Measurements from ENCODE around the gene PSEN1.

PSEN1 gene

GRCh38 chr14:73209953-73210352 lies 73.6 kb downstream of the PSEN1 start:
- H3K27me3 ChIP-seq (ENCODE audit: control insufficient read depth, insufficient read depth, low read length) = no peaks in the 10 kb centered on the region
- no peaks in the 10 kb centered on the region; the same call in 1 of the 2 replicates for H3K9me3 ChIP-seq (ENCODE audit: control insufficient read depth, insufficient read depth, low read length)
- H3K4me3 ChIP-seq (ENCODE audit: low read length) = no peak overlapping the region
- H3K27ac ChIP-seq (ENCODE audit: low read length) = no peak overlapping the region
- no peaks in the 10 kb centered on the region for H3K4me1 ChIP-seq (ENCODE audit: control insufficient read depth, insufficient read depth, low read length)
- WGBS (ENCODE audit: insufficient coverage, insufficient read length) = no CpG with 5 or more reads among the region's 2 CpGs
- H3K36me3 ChIP-seq (ENCODE audit: control insufficient read depth, insufficient read depth, low read length) = peaks cover 14% of the 10 kb centered on the region
- DNase-seq (ENCODE audit: low read depth, low spot score) = no peak

- H3K36me3 ChIP-seq (ENCODE audit: control insufficient read depth, insufficient read depth, low read length) = peaks cover 14% of the 10 kb centered on the region
- no peaks in the 10 kb centered on the region for H3K4me1 ChIP-seq (ENCODE audit: control insufficient read depth, insufficient read depth, low read length)
- no peak overlapping the region for H3K27ac ChIP-seq (ENCODE audit: low read length)
- no peaks in the 10 kb centered on the region; the same call in 1 of the 2 replicates for H3K9me3 ChIP-seq (ENCODE audit: control insufficient read depth, insufficient read depth, low read length)
- WGBS (ENCODE audit: insufficient coverage, insufficient read length) = no CpG with 5 or more reads among the region's 7 CpGs
- no peaks in the 10 kb centered on the region for H3K27me3 ChIP-seq (ENCODE audit: control insufficient read depth, insufficient read depth, low read length)
- H3K4me3 ChIP-seq (ENCODE audit: low read length) = no peak overlapping the region
- DNase-seq (ENCODE audit: low read depth, low spot score) = no peak
Measured at GRCh38 chr14:73211251-73212040, 75.1 kb downstream of the PSEN1 start.

GRCh38 chr14:73216030-73216429 lies 79.7 kb downstream of the PSEN1 start:
- WGBS (ENCODE audit: insufficient coverage, insufficient read length) = no CpG with 5 or more reads among the region's 2 CpGs
- Histone ChIP-seq H3K36me3 (ENCODE audit: control insufficient read depth, insufficient read depth, low read length) (peaks cover 6% of the 10 kb centered on the region; the same call in 1 of the 2 replicates), H3K9me3 (ENCODE audit: control insufficient read depth, insufficient read depth, low read length) (no peaks in the 10 kb centered on the region)

GRCh38 chr14:73217411-73217810 lies 81.1 kb downstream of the PSEN1 start:
- H3K36me3 ChIP-seq (ENCODE audit: control insufficient read depth, insufficient read depth, low read length) = peaks cover 6% of the 10 kb centered on the region; the same call in 1 of the 2 replicates
- WGBS (ENCODE audit: insufficient coverage, insufficient read length) = no CpG with 5 or more reads among the region's 1 CpG
- H3K27me3 ChIP-seq (ENCODE audit: control insufficient read depth, insufficient read depth, low read length) = no peaks in the 10 kb centered on the region

More at GRCh38 chr14:73216030-73216429, 79.7 kb downstream of the PSEN1 start:
- Histone ChIP-seq H3K27me3 (ENCODE audit: control insufficient read depth, insufficient read depth, low read length) (no peaks in the 10 kb centered on the region), H3K4me1 (ENCODE audit: control insufficient read depth, insufficient read depth, low read length) (no peaks in the 10 kb centered on the region), H3K27ac (ENCODE audit: low read length) (no peak overlapping the region), H3K4me3 (ENCODE audit: low read length) (no peak overlapping the region)
- DNase-seq (ENCODE audit: low read depth, low spot score) = no peak

GRCh38 chr14:73220061-73220460 lies 83.8 kb downstream of the PSEN1 start:
- no peaks in the 10 kb centered on the region for H3K27me3 ChIP-seq (ENCODE audit: control insufficient read depth, insufficient read depth, low read length)
- H3K9me3 ChIP-seq (ENCODE audit: control insufficient read depth, insufficient read depth, low read length) = no peaks in the 10 kb centered on the region
- peaks cover 3% of the 10 kb centered on the region; the same call in 1 of the 2 replicates for H3K36me3 ChIP-seq (ENCODE audit: control insufficient read depth, insufficient read depth, low read length)
- no CpG with 5 or more reads among the region's 4 CpGs for WGBS (ENCODE audit: insufficient coverage, insufficient read length)
- H3K4me1 ChIP-seq (ENCODE audit: control insufficient read depth, insufficient read depth, low read length) = peaks cover 3% of the 10 kb centered on the region
- H3K4me3 ChIP-seq (ENCODE audit: low read length) = no peak overlapping the region
- DNase-seq (ENCODE audit: low read depth, low spot score) = no peak
- no peak overlapping the region for H3K27ac ChIP-seq (ENCODE audit: low read length)

More at GRCh38 chr14:73217411-73217810, 81.1 kb downstream of the PSEN1 start:
- DNase-seq (ENCODE audit: low read depth, low spot score) = no peak
- Histone ChIP-seq H3K27ac (ENCODE audit: low read length) (no peak overlapping the region), H3K9me3 (ENCODE audit: control insufficient read depth, insufficient read depth, low read length) (no peaks in the 10 kb centered on the region), H3K4me1 (ENCODE audit: control insufficient read depth, insufficient read depth, low read length) (no peaks in the 10 kb centered on the region), H3K4me3 (ENCODE audit: low read length) (no peak overlapping the region)

- Histone ChIP-seq H3K9me3 (ENCODE audit: control insufficient read depth, insufficient read depth, low read length) (no peaks in the 10 kb centered on the region), H3K4me1 (ENCODE audit: control insufficient read depth, insufficient read depth, low read length) (peaks cover 3% of the 10 kb centered on the region), H3K36me3 (ENCODE audit: control insufficient read depth, insufficient read depth, low read length) (peaks cover 3% of the 10 kb centered on the region; the same call in 1 of the 2 replicates), H3K27me3 (ENCODE audit: control insufficient read depth, insufficient read depth, low read length) (no peaks in the 10 kb centered on the region), H3K27ac (ENCODE audit: low read length) (no peak overlapping the region), H3K4me3 (ENCODE audit: low read length) (no peak overlapping the region)
- WGBS (ENCODE audit: insufficient coverage, insufficient read length) = no CpG with 5 or more reads among the region's 5 CpGs
- no peak for DNase-seq (ENCODE audit: low read depth, low spot score)
Measured at GRCh38 chr14:73220634-73221033, 84.3 kb downstream of the PSEN1 start.

- Histone ChIP-seq H3K4me3 (ENCODE audit: low read length) (no peak overlapping the region), H3K36me3 (ENCODE audit: control insufficient read depth, insufficient read depth, low read length) (peaks cover 3% of the 10 kb centered on the region; the same call in 1 of the 2 replicates), H3K27me3 (ENCODE audit: control insufficient read depth, insufficient read depth, low read length) (no peaks in the 10 kb centered on the region), H3K27ac (ENCODE audit: low read length) (no peak overlapping the region), H3K4me1 (ENCODE audit: control insufficient read depth, insufficient read depth, low read length) (peaks cover 3% of the 10 kb centered on the region), H3K9me3 (ENCODE audit: control insufficient read depth, insufficient read depth, low read length) (no peaks in the 10 kb centered on the region)
- no CpG with 5 or more reads among the region's 2 CpGs for WGBS (ENCODE audit: insufficient coverage, insufficient read length)
- DNase-seq (ENCODE audit: low read depth, low spot score) = no peak
Measured at GRCh38 chr14:73221945-73222344, 85.6 kb downstream of the PSEN1 start.

- Histone ChIP-seq H3K27me3 (ENCODE audit: control insufficient read depth, insufficient read depth, low read length) (no peaks in the 10 kb centered on the region), H3K36me3 (ENCODE audit: control insufficient read depth, insufficient read depth, low read length) (peaks cover 2% of the 10 kb centered on the region; the same call in 1 of the 2 replicates), H3K4me3 (ENCODE audit: low read length) (no peak overlapping the region), H3K27ac (ENCODE audit: low read length) (no peak overlapping the region), H3K9me3 (ENCODE audit: control insufficient read depth, insufficient read depth, low read length) (no peaks in the 10 kb centered on the region), H3K4me1 (ENCODE audit: control insufficient read depth, insufficient read depth, low read length) (peaks cover 4% of the 10 kb centered on the region)
- DNase-seq (ENCODE audit: low read depth, low spot score) = no peak
- WGBS (ENCODE audit: insufficient coverage, insufficient read length) = no CpG with 5 or more reads among the region's 5 CpGs
Measured at GRCh38 chr14:73223049-73223448, 86.7 kb downstream of the PSEN1 start.

GRCh38 chr14:73225496-73225895 lies 89.2 kb downstream of the PSEN1 start:
- H3K27me3 ChIP-seq (ENCODE audit: control insufficient read depth, insufficient read depth, low read length) = no peaks in the 10 kb centered on the region
- WGBS (ENCODE audit: insufficient coverage, insufficient read length) = no CpG with 5 or more reads among the region's 4 CpGs
- no peak overlapping the region for H3K27ac ChIP-seq (ENCODE audit: low read length)
- H3K36me3 ChIP-seq (ENCODE audit: control insufficient read depth, insufficient read depth, low read length) = no peaks in the 10 kb centered on the region
- no peak for DNase-seq (ENCODE audit: low read depth, low spot score)
- H3K4me1 ChIP-seq (ENCODE audit: control insufficient read depth, insufficient read depth, low read length) = peaks cover 4% of the 10 kb centered on the region
- no peaks in the 10 kb centered on the region for H3K9me3 ChIP-seq (ENCODE audit: control insufficient read depth, insufficient read depth, low read length)
- no peak overlapping the region for H3K4me3 ChIP-seq (ENCODE audit: low read length)

GRCh38 chr14:73227812-73228781 lies 91.8 kb downstream of the PSEN1 start:
- Histone ChIP-seq H3K27ac (ENCODE audit: low read length) (no peak overlapping the region), H3K36me3 (ENCODE audit: control insufficient read depth, insufficient read depth, low read length) (no peaks in the 10 kb centered on the region), H3K27me3 (ENCODE audit: control insufficient read depth, insufficient read depth, low read length) (no peaks in the 10 kb centered on the region), H3K4me3 (ENCODE audit: low read length) (no peak overlapping the region), H3K9me3 (ENCODE audit: control insufficient read depth, insufficient read depth, low read length) (no peaks in the 10 kb centered on the region), H3K4me1 (ENCODE audit: control insufficient read depth, insufficient read depth, low read length) (peaks cover 8% of the 10 kb centered on the region)
- DNase-seq (ENCODE audit: low read depth, low spot score) = no peak
- WGBS (ENCODE audit: insufficient coverage, insufficient read length) = no CpG with 5 or more reads among the region's 25 CpGs

Data from iPS DF 6.9 (cell line).